Measurements from ENCODE around the gene PLCG2. TPM values are rescaled to one million over a fixed set of nuclear protein-coding genes. Genes with fewer than 3 reads are reported as not detected.

Gene PLCG2
- total RNA-seq, 1 experiment from 2014 or later: 0.08 TPM

DNA sequence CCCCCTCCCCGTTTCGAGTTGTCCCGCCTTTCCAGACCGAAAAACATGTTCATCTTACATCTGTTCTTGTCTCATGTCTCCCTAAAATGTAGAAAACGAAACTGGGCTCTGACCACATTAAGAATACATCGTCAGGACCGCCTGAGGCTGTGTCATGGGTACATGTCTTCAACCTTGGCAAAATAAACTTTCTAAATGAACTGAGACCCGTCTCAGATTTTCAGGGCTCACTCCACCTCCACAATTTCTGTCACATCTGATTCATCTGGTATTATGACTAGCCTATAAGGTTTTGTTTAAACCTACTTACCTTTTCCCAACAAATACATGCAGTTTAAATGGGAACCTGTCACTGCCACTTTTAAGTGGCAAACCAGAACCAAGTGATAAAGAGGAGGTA is 231.6 kb downstream of the PLCG2 start:
- no peak overlapping the region for H3K4me3 ChIP-seq

DNA sequence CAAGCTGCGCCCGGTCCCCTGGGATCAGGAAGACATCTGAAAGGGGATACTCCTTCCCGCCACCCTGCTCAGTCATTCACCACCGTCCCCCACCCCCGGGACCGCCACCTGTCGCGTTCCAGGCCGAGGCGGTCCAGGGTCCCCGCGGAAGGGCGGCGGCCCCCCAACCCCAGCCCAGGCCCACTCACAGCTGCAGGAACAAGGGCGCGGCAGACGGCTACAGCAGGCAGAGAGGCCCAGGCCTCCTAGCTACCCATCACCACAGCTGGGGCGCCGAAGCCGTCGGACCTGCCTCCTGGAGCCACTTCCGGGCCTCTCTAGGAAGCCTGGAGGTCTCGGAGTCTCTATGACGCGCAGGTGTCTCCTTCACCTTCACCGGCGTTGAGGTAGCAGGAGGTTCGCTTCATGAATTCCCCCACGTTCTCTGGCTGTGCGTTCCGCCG is 232.1 kb downstream of the PLCG2 start, which contains the start of gene SDR42E1:
Gene SDR42E1, minus strand, starts transcription at position 272 of the 443 bp plus-strand sequence. CDS start 10,612 bp downstream, outside the sequence.
- no peak for DNase-seq (ENCODE audit: low read depth in 1 of 2, low spot score in 2 of 2)
- Histone ChIP-seq H3K4me3 (no peak within 1 kb of the TSS), H3K9me3 (replicated peaks) (peaks cover 15% of the 10 kb centered on the region), H3K27ac (no peak within 1 kb of the TSS), H3K27me3 (replicated peaks) (no peaks in the 10 kb centered on the region), H3K4me1 (replicated peaks) (peaks cover 3% of the 10 kb centered on the region), H3K36me3 (no peaks in the 10 kb centered on the region)

More for the DNA sequence above, 231.6 kb downstream of the PLCG2 start:
- no peak for DNase-seq (ENCODE audit: low read depth in 1 of 2, low spot score in 2 of 2)
- H3K36me3 ChIP-seq: no peaks in the 10 kb centered on the region
- peaks cover 15% of the 10 kb centered on the region for H3K9me3 ChIP-seq (replicated peaks)
- H3K27me3 ChIP-seq (replicated peaks): no peaks in the 10 kb centered on the region
- H3K27ac ChIP-seq: no peak overlapping the region
- H3K4me1 ChIP-seq (replicated peaks): no peaks in the 10 kb centered on the region

Other genes starting within 250 kb of the PLCG2 start
- gene SDR42E1, start 232.2 kb downstream of the PLCG2 start, total RNA-seq (2014; rRNA removed; shearing (Covaris generic)): not detected in 2 replicates